RKO (cell line): Measurements from ENCODE around the gene SEPTIN12.
"Not testable (repeated sequence)": the region's sequence is repeated elsewhere in the genome, so short reads cannot be mapped to it uniquely, and the experiment has no call there.

Source experiments
- DNase-seq: peaks from one replicate; pipeline ENCODE4 v3.0.0-alpha.2; 2016; ENCODE audit warnings: low spot score

The SEPTIN12 gene

GRCh38 chr16:4752351-4753100 lies 35.6 kb downstream of the SEPTIN12 start:
- DNase-seq: no peak

- no peak for DNase-seq
Measured at GRCh38 chr16:4750896-4751295, 37.2 kb downstream of the SEPTIN12 start.

- DNase-seq: no peak
Measured at GRCh38 chr16:4749700-4750257, 38.4 kb downstream of the SEPTIN12 start.

GRCh38 chr16:4748682-4749411 lies 39.3 kb downstream of the SEPTIN12 start:
- no peak for DNase-seq

GRCh38 chr16:4747906-4748681 lies 40.1 kb downstream of the SEPTIN12 start:
- DNase-seq: no peak

GRCh38 chr16:4746991-4747574 lies 41.1 kb downstream of the SEPTIN12 start:
- no peak for DNase-seq

- no peak for DNase-seq
Measured at GRCh38 chr16:4746215-4746614, 41.9 kb downstream of the SEPTIN12 start.

GRCh38 chr16:4745274-4745569 lies 42.9 kb downstream of the SEPTIN12 start:
- DNase-seq: no peak

GRCh38 chr16:4744555-4745273 lies 43.4 kb downstream of the SEPTIN12 start:
- DNase-seq: no peak

- no peak for DNase-seq
Measured at GRCh38 chr16:4743226-4743878, 44.8 kb downstream of the SEPTIN12 start.

GRCh38 chr16:4738370-4738769 lies 49.8 kb downstream of the SEPTIN12 start:
- DNase-seq: not testable (repeated sequence)

GRCh38 chr16:4737545-4737944 lies 50.6 kb downstream of the SEPTIN12 start:
- no peak for DNase-seq

- DNase-seq: no peak
Measured at GRCh38 chr16:4736546-4736945, 51.6 kb downstream of the SEPTIN12 start.

- DNase-seq: peak; percentile 80
Measured at GRCh38 chr16:4734730-4735535, 53.2 kb downstream of the SEPTIN12 start.

GRCh38 chr16:4734063-4734729 lies 53.9 kb downstream of the SEPTIN12 start, which contains the start of the genes ANKS3 and DNAAF8:
ANKS3 (minus strand) TSS chr16:4734271; CDS start chr16:4730149, 4,122 bp downstream.
DNAAF8 (plus strand) TSS chr16:4734537; CDS start chr16:4736515, 1,978 bp downstream.
- DNase-seq: peak; percentile 97

- DNase-seq: peak; percentile 9
Measured at GRCh38 chr16:4733747-4734062, 54.4 kb downstream of the SEPTIN12 start.

- DNase-seq: no peak
Measured at GRCh38 chr16:4733211-4733742, 54.9 kb downstream of the SEPTIN12 start.

- no peak for DNase-seq
Measured at GRCh38 chr16:4729876-4730275, 58.3 kb downstream of the SEPTIN12 start.

GRCh38 chr16:4728676-4729075 lies 59.5 kb downstream of the SEPTIN12 start:
- DNase-seq: no peak
